HUES64 (cell line): Measurements from ENCODE around the gene DPP8.
A peak's percentile ranks its signal among the peaks of the same experiment; 100 is the strongest.

Source experiments
- H3K27ac ChIP-seq: 2 replicates; pipeline ENCODE4 v1.7.0; 2013; ENCODE audit warnings: low read depth, low read length, inconsistent platforms
- H3K27me3 ChIP-seq: 2 replicates; pipeline ENCODE4 v1.6.1; 2013; ENCODE audit warnings: mild to moderate bottlenecking, low read length; ENCODE audit not compliant: insufficient read depth
- H3K36me3 ChIP-seq: 2 replicates; pipeline ENCODE4 v1.6.1; 2013; ENCODE audit warnings: mild to moderate bottlenecking, low read length; ENCODE audit not compliant: insufficient read depth
- H3K4me1 ChIP-seq: 2 replicates; pipeline ENCODE4 v1.6.1; 2013; ENCODE audit warnings: mild to moderate bottlenecking, low read length, moderate library complexity; ENCODE audit not compliant: insufficient read depth
- H3K4me3 ChIP-seq: 2 replicates; pipeline ENCODE4 v1.5.1; 2013; ENCODE audit warnings: mild to moderate bottlenecking, low read length, moderate library complexity
- H3K9ac ChIP-seq: 2 replicates; pipeline ENCODE4 v1.6.1; 2013; ENCODE audit warnings: mild to moderate bottlenecking, low read depth, low read length
- H3K9me3 ChIP-seq: 2 replicates; pipeline ENCODE4 v1.6.1; 2013; ENCODE audit warnings: low read depth, low read length; ENCODE audit not compliant: insufficient read depth
- WGBS: fragments of 150-250, 120-280 bp; methylation state at CpG from one replicate; pipeline ENCODE4 v1.1.7; 2013; ENCODE audit warnings: missing lambda C conversion rate; 5-methylcytosine and 5-hydroxymethylcytosine counted together

The DPP8 gene

GRCh38 chr15:65547841-65548240 is 30.4 kb upstream of the DPP8 start:
- Histone ChIP-seq H3K9me3 (no peaks in the 10 kb centered on the region), H3K27me3 (no peaks in the 10 kb centered on the region), H3K36me3 (peaks cover 6% of the 10 kb centered on the region; the same call in 1 of the 2 replicates), H3K4me1 (peaks cover 5% of the 10 kb centered on the region; the same call in 1 of the 2 replicates), H3K4me3 (no peak overlapping the region), H3K9ac (no peak overlapping the region), H3K27ac (no peak overlapping the region)

- no peaks in the 10 kb centered on the region for H3K4me1 ChIP-seq
- 94% methylated on average over 3 of the region's 3 CpGs for WGBS
- H3K4me3 ChIP-seq, result no peak overlapping the region
- no peaks in the 10 kb centered on the region for H3K27me3 ChIP-seq
- H3K9me3 ChIP-seq, result no peaks in the 10 kb centered on the region
- no peak overlapping the region for H3K27ac ChIP-seq
- H3K36me3 ChIP-seq, result peaks cover 9% of the 10 kb centered on the region; the same call in 1 of the 2 replicates
- no peak overlapping the region for H3K9ac ChIP-seq
Measured at GRCh38 chr15:65541231-65541820, 23.8 kb upstream of the DPP8 start.

- H3K4me3 ChIP-seq, result no peak overlapping the region
- 95% methylated on average over 1 of the region's 1 CpG for WGBS
- peaks cover 19% of the 10 kb centered on the region for H3K36me3 ChIP-seq
- H3K9me3 ChIP-seq, result no peaks in the 10 kb centered on the region
- H3K27me3 ChIP-seq, result no peaks in the 10 kb centered on the region
- H3K4me1 ChIP-seq, result no peaks in the 10 kb centered on the region
- H3K27ac ChIP-seq, result no peak overlapping the region
- H3K9ac ChIP-seq, result no peak overlapping the region
Measured at GRCh38 chr15:65540314-65540713, 22.8 kb upstream of the DPP8 start.

- WGBS, result 98% methylated on average over 4 of the region's 4 CpGs
- Histone ChIP-seq H3K9ac (no peak overlapping the region), H3K4me3 (no peak overlapping the region), H3K36me3 (peaks cover 29% of the 10 kb centered on the region), H3K27me3 (no peaks in the 10 kb centered on the region), H3K4me1 (peaks cover 21% of the 10 kb centered on the region), H3K9me3 (no peaks in the 10 kb centered on the region), H3K27ac (no peak overlapping the region)
Measured at GRCh38 chr15:65535192-65535591, 17.7 kb upstream of the DPP8 start.

- peaks cover 24% of the 10 kb centered on the region for H3K36me3 ChIP-seq
- H3K9me3 ChIP-seq, result no peaks in the 10 kb centered on the region
- H3K4me3 ChIP-seq, result no peak overlapping the region
- no peaks in the 10 kb centered on the region for H3K27me3 ChIP-seq
- 72% methylated on average over 5 of the region's 5 CpGs for WGBS
- H3K9ac ChIP-seq, result no peak overlapping the region
- peaks cover 33% of the 10 kb centered on the region for H3K4me1 ChIP-seq
- no peak overlapping the region for H3K27ac ChIP-seq
Measured at GRCh38 chr15:65533057-65533756, 15.7 kb upstream of the DPP8 start.

GRCh38 chr15:65532738-65533051 is 15.2 kb upstream of the DPP8 start:
- 100% methylated on average over 1 of the region's 1 CpG for WGBS
- no peak overlapping the region for H3K4me3 ChIP-seq

GRCh38 chr15:65530318-65531111 is 13.0 kb upstream of the DPP8 start, which contains the start of gene HACD3:
HACD3 (plus strand) TSS chr15:65530463; CDS start chr15:65530632, 169 bp downstream.
- Histone ChIP-seq H3K36me3 (peaks cover 12% of the 10 kb centered on the region), H3K4me1 (peaks cover 33% of the 10 kb centered on the region), H3K9me3 (no peaks in the 10 kb centered on the region), H3K9ac (peak within 1 kb of the TSS; percentile 98), H3K27ac (peak within 1 kb of the TSS; percentile 94), H3K4me3 (peak within 1 kb of the TSS; percentile 90), H3K27me3 (no peaks in the 10 kb centered on the region)
- WGBS, result under 1% methylated on average over 88 of the region's 88 CpGs

More at GRCh38 chr15:65532738-65533051, 15.2 kb upstream of the DPP8 start:
- H3K9me3 ChIP-seq, result no peaks in the 10 kb centered on the region
- no peaks in the 10 kb centered on the region for H3K27me3 ChIP-seq
- H3K9ac ChIP-seq, result no peak overlapping the region
- H3K4me1 ChIP-seq, result peaks cover 33% of the 10 kb centered on the region
- H3K27ac ChIP-seq, result no peak overlapping the region
- H3K36me3 ChIP-seq, result peaks cover 24% of the 10 kb centered on the region

- Histone ChIP-seq H3K27me3 (no peaks in the 10 kb centered on the region), H3K9me3 (no peaks in the 10 kb centered on the region), H3K9ac (peak overlapping the region; percentile 98), H3K27ac (no peak overlapping the region; the same call in 1 of the 2 replicates), H3K4me1 (peaks cover 33% of the 10 kb centered on the region), H3K4me3 (peak overlapping the region; percentile 90), H3K36me3 (peaks cover 5% of the 10 kb centered on the region; the same call in 1 of the 2 replicates)
- 58% methylated on average over 12 of the region's 13 CpGs for WGBS
Measured at GRCh38 chr15:65529762-65530317, 12.4 kb upstream of the DPP8 start.

- Histone ChIP-seq H3K27me3 (no peaks in the 10 kb centered on the region), H3K4me1 (peaks cover 28% of the 10 kb centered on the region), H3K9me3 (no peaks in the 10 kb centered on the region), H3K9ac (no peak overlapping the region), H3K27ac (no peak overlapping the region), H3K36me3 (no peaks in the 10 kb centered on the region), H3K4me3 (no peak overlapping the region)
- WGBS, result 88% methylated on average over 20 of the region's 20 CpGs
Measured at GRCh38 chr15:65528461-65529060, 11.1 kb upstream of the DPP8 start.

GRCh38 chr15:65525622-65526021 is 8.1 kb upstream of the DPP8 start:
- no peaks in the 10 kb centered on the region for H3K36me3 ChIP-seq

More at GRCh38 chr15:65525622-65526021, 8.1 kb upstream of the DPP8 start:
- 100% methylated on average over 1 of the region's 1 CpG for WGBS
- Histone ChIP-seq H3K4me3 (no peak overlapping the region), H3K27ac (no peak overlapping the region), H3K9ac (no peak overlapping the region), H3K27me3 (no peaks in the 10 kb centered on the region), H3K9me3 (no peaks in the 10 kb centered on the region), H3K4me1 (peaks cover 12% of the 10 kb centered on the region)
